WERI-Rb-1 (cell line): ENCODE measurements around the gene F8.
"Not testable (repeated sequence)": the region's sequence is repeated elsewhere in the genome, so short reads cannot be mapped to it uniquely, and the experiment has no call there.

ENCODE experiments used
- DNase-seq: peaks from one replicate; pipeline ENCODE4 v3.0.0-alpha.2; 2020
- H3K27ac ChIP-seq: fragments of 250-450 bp; sonication (Bioruptor Pico); 2 replicates; pipeline ENCODE4 v1.5.1; 2020; ENCODE audit warnings: mild to moderate bottlenecking, moderate library complexity
- H3K27me3 ChIP-seq: fragments of 250-450 bp; sonication (Bioruptor Pico); 2 replicates; pipeline ENCODE4 v1.5.1; 2021; ENCODE audit warnings: mild to moderate bottlenecking, low read depth, moderate library complexity; ENCODE audit not compliant: insufficient read depth, severe bottlenecking
- H3K36me3 ChIP-seq: fragments of 250-450 bp; sonication (Bioruptor Pico); 2 replicates; pipeline ENCODE4 v1.5.1; 2020; ENCODE audit warnings: mild to moderate bottlenecking, moderate library complexity
- H3K4me3 ChIP-seq: 2 replicates; pipeline ENCODE4 v1.5.1; 2011; ENCODE audit warnings: low read depth, mild to moderate bottlenecking, control low read depth, low read length
- H3K9me3 ChIP-seq: fragments of 250-450 bp; sonication (Bioruptor Pico); 2 replicates; pipeline ENCODE4 v1.5.1; 2021; ENCODE audit warnings: mild to moderate bottlenecking, moderate library complexity; ENCODE audit not compliant: severe bottlenecking
- CTCF ChIP-seq: IDR thresholded peaks from 2 replicates; pipeline ENCODE4 v1.5.1; 2011; ENCODE audit warnings: low read depth, mild to moderate bottlenecking, control low read depth, inconsistent platforms, low read length

The F8 gene

DNA sequence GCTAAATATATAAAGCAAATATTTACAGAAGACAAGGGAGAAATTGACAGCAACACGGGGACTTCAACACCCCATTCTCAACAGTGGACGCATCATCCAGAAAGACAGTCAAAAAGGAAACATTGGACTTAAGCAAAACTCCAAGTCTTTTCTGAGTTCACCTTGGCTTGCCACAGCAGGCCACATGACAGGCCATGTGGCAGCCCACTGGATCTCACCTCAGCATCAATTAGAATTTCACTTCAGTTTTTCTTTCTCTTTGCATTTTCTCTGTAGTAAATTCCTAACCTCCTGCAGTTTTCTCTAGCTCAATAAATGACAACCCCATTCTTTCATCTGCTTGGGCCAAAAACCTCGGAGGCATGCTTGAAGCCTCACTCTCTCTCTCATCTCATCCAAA lies 200.5 kb downstream of the F8 start:
- DNase-seq: no peak
- H3K36me3 ChIP-seq: no peaks in the 10 kb centered on the region
- H3K27me3 ChIP-seq: peaks cover 5% of the 10 kb centered on the region
- H3K27ac ChIP-seq: no peak overlapping the region
- TF ChIP-seq CTCF: no peak
- H3K4me3 ChIP-seq: no peak overlapping the region
- H3K9me3 ChIP-seq: peaks cover 4% of the 10 kb centered on the region

DNA sequence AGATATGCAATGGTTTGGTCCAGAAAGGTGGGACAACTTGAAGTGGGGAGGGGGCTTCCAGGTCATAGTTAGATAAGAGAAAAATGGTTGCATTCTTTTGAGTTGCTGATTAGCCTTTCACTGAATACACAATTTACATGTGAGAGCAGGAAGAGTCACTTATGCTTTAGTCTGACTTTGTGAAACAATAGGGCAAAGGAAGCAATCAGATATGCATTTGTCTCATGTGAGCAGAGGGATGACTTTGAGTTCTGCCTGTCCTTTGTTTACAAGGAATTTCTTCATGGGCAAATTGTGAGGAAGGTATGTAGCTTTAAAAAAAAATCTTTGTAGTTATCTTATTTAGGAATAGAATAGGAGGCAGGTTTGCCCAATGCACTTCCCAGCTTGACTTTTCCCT lies 201.0 kb downstream of the F8 start:
- Histone ChIP-seq H3K36me3 (no peaks in the 10 kb centered on the region), H3K4me3 (no peak overlapping the region), H3K9me3 (peaks cover 4% of the 10 kb centered on the region), H3K27me3 (peaks cover 5% of the 10 kb centered on the region), H3K27ac (no peak overlapping the region)
- TF ChIP-seq CTCF: no peak
- DNase-seq: no peak

DNA sequence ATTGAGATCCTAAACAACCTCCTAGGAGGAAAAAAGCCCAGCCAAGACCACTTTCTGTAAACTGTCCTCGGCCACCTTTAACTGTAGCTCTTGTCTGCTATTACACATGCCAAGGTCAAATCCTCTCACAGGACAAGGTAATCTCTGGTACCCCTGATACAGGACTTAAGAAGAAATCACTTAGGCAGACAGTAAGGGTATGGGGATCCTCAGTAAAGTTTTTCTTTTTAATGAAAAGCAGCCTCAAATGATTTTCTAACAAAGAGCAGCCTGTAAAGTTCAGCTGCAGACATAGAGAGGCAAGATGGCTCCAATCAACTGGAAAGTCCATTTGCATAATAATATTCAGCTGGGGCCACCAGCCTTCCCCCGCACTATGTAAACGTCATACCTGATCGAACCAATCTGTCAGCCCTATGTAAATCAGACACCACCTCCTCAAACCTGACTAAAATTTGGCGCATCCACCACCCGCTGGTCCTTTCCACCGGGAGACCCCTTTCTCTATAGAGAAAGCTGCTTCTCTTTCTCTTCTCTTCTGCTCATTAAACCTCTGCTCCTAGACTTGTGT lies 202.7 kb downstream of the F8 start:
- H3K27me3 ChIP-seq: peaks cover 5% of the 10 kb centered on the region
- no peak overlapping the region for H3K4me3 ChIP-seq
- TF ChIP-seq CTCF: no peak
- H3K27ac ChIP-seq: no peak overlapping the region
- H3K9me3 ChIP-seq: peaks cover 4% of the 10 kb centered on the region
- no peaks in the 10 kb centered on the region for H3K36me3 ChIP-seq
- DNase-seq: no peak

GRCh38 chrX:154818916-154819770 lies 203.4 kb downstream of the F8 start:
- no peak for TF ChIP-seq CTCF
- H3K27me3 ChIP-seq: peaks cover 7% of the 10 kb centered on the region
- H3K27ac ChIP-seq: no peak overlapping the region
- peaks cover 4% of the 10 kb centered on the region for H3K9me3 ChIP-seq
- peak; percentile 30 for DNase-seq
- H3K4me3 ChIP-seq: no peak overlapping the region
- H3K36me3 ChIP-seq: no peaks in the 10 kb centered on the region

DNA sequence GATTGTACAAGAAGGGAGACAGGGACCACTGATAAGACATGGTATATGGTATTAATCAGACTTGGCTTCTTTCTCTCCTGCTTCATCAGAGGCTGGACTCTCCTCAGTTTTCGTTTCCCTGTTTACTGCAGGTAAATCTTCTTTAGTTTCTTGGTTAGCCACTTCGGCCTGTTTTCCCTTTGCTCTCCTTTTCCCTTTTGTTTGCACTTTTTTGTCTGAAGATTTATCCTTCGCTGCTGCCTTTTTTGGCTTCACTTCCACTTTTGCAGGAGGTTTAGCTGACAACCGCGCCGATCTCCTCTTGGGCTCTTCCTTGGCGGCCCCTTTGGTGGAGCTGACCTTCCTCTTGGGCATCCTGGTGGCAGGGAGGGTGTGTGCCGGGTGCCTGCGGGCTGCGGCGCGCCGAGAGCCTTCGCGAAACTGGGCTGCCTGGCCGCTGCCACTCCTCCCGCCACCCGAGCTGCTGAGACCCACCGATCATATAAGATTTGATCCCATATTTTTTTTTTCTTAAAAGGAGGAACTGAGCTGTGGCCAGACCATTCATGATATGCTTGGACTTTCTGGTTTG lies 205.4 kb downstream of the F8 start:
- H3K27ac ChIP-seq, H3K36me3 ChIP-seq, H3K4me3 ChIP-seq, H3K9me3 ChIP-seq, H3K27me3 ChIP-seq, DNase-seq: not testable (repeated sequence)

DNA sequence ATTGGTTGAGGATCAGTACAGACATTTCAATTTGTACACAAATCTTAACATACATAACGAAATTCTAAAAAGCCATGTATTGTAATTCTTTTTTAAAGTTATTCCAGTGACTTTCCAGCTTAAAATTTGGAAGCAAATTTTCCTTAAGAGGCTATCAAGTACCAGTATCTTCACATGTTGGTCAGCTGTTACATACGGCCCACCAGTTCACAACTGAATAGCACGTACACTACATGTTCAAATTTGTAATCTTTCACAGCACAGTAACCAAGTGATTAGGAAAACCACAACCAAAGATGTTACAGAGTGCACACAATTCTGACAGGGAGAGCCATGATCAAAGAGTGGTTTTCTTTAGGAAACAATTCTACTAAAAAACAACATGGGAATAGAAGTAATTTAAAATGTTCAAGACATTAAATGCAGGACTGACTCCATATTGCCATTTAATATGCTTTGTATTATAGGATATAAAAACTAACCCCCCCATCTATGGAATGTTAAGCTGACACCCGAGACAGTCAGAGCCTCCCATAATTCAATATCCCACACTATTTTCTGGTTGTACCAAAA lies 206.1 kb downstream of the F8 start:
- not testable (repeated sequence) for H3K9me3 ChIP-seq, DNase-seq, H3K27me3 ChIP-seq, H3K4me3 ChIP-seq, H3K27ac ChIP-seq, H3K36me3 ChIP-seq
